Activated CD8-positive, alpha-beta memory T cell treated with anti-CD3 and anti-CD28 coated beads for 36 hours (primary cell): ENCODE measurements around the gene CC2D2B. TPM values are rescaled to one million over a fixed set of nuclear protein-coding genes. Genes with fewer than 3 reads are reported as not detected.

Experiments
- CTCF ChIA-PET: fragments of 350-600 bp; sonication (Branson Sonifier 250); formaldehyde crosslinking; loops from one replicate; lab custom pipeline; 2021; ENCODE audit warnings: antibody characterized with exemption; lab: Charles Lee
- POLR2A ChIA-PET: fragments of 350-600 bp; sonication (Branson Sonifier 250); formaldehyde crosslinking; loops from one replicate; lab custom pipeline; 2021; ENCODE audit warnings: antibody characterized with exemption; lab: Charles Lee
- total RNA-seq, 2 experiments: library from RNA; stranded (reverse); gene quantifications; one replicate each; pipeline ENCODE4 v1.2.3, GENCODE V29; 2021

The CC2D2B gene
- total RNA-seq, 2 experiments from 2014 or later = not detected

GRCh38 chr10:96049340-96049739, 141.6 kb downstream of the CC2D2B start:
- POLR2A ChIA-PET = interaction anchor here (0.7 kb wide), 1 partner anchor 98 kb away, joined by 3 read pairs; no protein-coding TSS in a partner anchor
- CTCF ChIA-PET = interaction anchor here (0.7 kb wide), 1 partner anchor 8 kb away, joined by 3 read pairs; no protein-coding TSS in a partner anchor

GRCh38 chr10:96053985-96054384, 146.2 kb downstream of the CC2D2B start:
- CTCF ChIA-PET = no interaction called here
- POLR2A ChIA-PET = no interaction called here

GRCh38 chr10:96056787-96057186, 149.0 kb downstream of the CC2D2B start:
- CTCF ChIA-PET = no interaction called here
- POLR2A ChIA-PET = interaction anchor here (0.5 kb wide), 1 partner anchor 1267 kb away, joined by 4 read pairs; no protein-coding TSS in a partner anchor

- ChIA-PET CTCF (no interaction called here), POLR2A (no interaction called here)
Measured at GRCh38 chr10:96061232-96061631, 153.5 kb downstream of the CC2D2B start.

- CTCF ChIA-PET = interaction anchor here (1.8 kb wide), 1 partner anchor 17 kb away, joined by 4 read pairs; no protein-coding TSS in a partner anchor
Measured at GRCh38 chr10:96072674-96073073, 164.9 kb downstream of the CC2D2B start.

GRCh38 chr10:96073722-96074121, 165.9 kb downstream of the CC2D2B start:
- ChIA-PET POLR2A (no interaction called here), CTCF (no interaction called here)

More at GRCh38 chr10:96072674-96073073, 164.9 kb downstream of the CC2D2B start:
- POLR2A ChIA-PET = interaction anchor here (1.0 kb wide), 1 partner anchor 17 kb away, joined by 3 read pairs; no protein-coding TSS in a partner anchor

- POLR2A ChIA-PET = no interaction called here
Measured at GRCh38 chr10:96074776-96075175, 167.0 kb downstream of the CC2D2B start.

GRCh38 chr10:96075977-96076376, 168.2 kb downstream of the CC2D2B start:
- POLR2A ChIA-PET = no interaction called here
- CTCF ChIA-PET = interaction anchor here (1.2 kb wide), 1 partner anchor 13 kb away, joined by 3 read pairs; no protein-coding TSS in a partner anchor

More at GRCh38 chr10:96074776-96075175, 167.0 kb downstream of the CC2D2B start:
- CTCF ChIA-PET = no interaction called here

- CTCF ChIA-PET = interaction anchor here (1.2 kb wide), 1 partner anchor 14 kb away, joined by 3 read pairs; no protein-coding TSS in a partner anchor
- POLR2A ChIA-PET = interaction anchor here (0.8 kb wide), 1 partner anchor 12 kb away, joined by 3 read pairs; no protein-coding TSS in a partner anchor
Measured at GRCh38 chr10:96077156-96077555, 169.4 kb downstream of the CC2D2B start.

- CTCF ChIA-PET = no interaction called here
Measured at GRCh38 chr10:96082153-96082552, 174.4 kb downstream of the CC2D2B start.

More at GRCh38 chr10:96082153-96082552, 174.4 kb downstream of the CC2D2B start:
- POLR2A ChIA-PET = no interaction called here

Other genes with a start within 250 kb of the CC2D2B start
- gene TCTN3, start 214.0 kb upstream of the CC2D2B start, total RNA-seq = 10 to 100 TPM; 31.5 to 32.3 TPM
- 1 to 10 TPM; 8.5 to 9.7 TPM for gene ENTPD1, start 151.8 kb upstream of the CC2D2B start, total RNA-seq
- 1 to 10 TPM; 9.3 to 9.8 TPM for gene CCNJ, start 135.6 kb downstream of the CC2D2B start, total RNA-seq
- gene ZNF518A, start 222.3 kb downstream of the CC2D2B start, total RNA-seq = 10 to 100 TPM; 13.1 to 14.1 TPM